Activated CD8-positive, alpha-beta memory T cell treated with anti-CD3 and anti-CD28 coated beads for 4 hours (primary cell): ENCODE results near the gene ARHGAP32.
"Not testable (repeated sequence)": the region's sequence is repeated elsewhere in the genome, so short reads cannot be mapped to it uniquely, and the experiment has no call there.

Experiments used
- DNase-seq, 2 donors: peaks; one replicate each; pipeline ENCODE4 v3.0.0-alpha.2; 2020; ENCODE audit warnings: low read depth in 2 of 2

ARHGAP32 gene

DNA sequence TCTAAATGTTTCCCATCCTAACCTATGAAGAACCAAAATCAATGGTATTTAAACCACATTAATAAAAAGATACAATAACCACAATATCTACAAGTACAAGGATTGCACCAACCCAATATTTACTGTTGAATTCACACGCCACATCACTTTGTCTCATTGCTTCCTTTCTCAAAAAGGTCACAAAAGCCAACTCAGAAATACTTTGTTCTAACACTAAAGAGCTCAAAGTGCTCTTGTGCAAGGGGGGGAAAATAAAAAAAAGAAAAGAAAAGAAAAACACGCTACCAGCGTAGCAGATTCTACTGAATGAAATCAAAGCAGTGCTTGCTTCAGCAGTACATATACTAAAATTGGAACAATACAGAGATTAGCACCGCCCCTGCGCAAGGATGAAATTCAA lies 10.5 kb upstream of the ARHGAP32 start:
- DNase-seq, result no peak

DNA sequence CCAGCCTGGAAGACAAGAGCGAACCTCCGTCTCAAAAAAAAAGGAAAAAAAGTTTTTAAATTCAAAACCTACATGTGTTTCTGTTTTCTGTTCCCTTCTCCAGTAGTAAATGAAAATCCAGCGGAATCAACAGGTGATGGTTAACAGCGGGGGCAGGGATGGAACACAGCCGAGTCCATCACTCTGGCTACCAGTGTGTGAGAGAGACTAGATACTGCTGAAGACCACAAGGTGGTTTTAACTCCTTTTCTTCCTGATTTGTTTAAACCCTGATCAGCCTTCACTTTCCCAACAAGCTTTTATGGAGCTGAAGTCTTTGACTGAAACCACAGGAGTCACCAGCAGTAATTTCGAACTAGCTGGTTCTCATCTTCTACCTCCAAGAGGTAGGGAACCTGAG lies 3.6 kb upstream of the ARHGAP32 start:
- no peak for DNase-seq

DNA sequence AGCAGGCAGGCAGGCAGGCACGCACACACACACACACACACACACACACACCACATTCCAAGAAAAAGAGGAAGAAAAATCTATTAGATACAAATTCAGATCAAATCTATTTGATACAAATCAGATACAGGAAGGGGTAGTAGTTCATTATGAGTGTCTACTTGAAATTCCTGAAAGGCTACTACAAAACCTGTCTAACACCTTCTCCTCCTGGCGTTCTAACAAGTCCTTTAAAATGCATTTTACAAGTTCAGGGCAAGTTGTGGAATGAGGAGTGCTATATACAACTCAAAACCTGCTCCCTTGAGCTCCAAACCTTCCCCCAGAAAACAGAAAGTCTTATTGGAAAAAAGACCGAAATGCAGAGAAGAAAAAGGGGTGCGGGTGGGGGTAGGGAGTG lies 476 bp downstream of the ARHGAP32 start:
- no peak for DNase-seq

DNA sequence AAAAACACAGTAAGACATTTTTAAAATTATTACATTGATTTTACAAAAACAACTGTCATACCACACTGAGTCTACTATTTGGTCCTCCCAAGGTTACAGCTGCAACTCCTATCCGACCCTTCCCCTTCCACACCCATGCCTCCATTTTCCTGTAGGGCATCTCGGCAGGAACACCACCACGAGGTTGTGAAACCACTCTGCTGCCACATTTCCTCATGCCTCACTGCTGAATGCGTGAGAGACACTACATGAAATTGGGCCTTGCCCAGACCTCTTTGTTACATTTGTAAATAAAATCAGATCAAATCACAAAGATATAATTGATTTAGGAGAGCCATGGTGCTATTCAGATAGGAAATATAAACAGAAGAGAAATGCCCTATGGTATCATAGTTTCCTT lies 2.0 kb downstream of the ARHGAP32 start:
- no peak for DNase-seq

DNA sequence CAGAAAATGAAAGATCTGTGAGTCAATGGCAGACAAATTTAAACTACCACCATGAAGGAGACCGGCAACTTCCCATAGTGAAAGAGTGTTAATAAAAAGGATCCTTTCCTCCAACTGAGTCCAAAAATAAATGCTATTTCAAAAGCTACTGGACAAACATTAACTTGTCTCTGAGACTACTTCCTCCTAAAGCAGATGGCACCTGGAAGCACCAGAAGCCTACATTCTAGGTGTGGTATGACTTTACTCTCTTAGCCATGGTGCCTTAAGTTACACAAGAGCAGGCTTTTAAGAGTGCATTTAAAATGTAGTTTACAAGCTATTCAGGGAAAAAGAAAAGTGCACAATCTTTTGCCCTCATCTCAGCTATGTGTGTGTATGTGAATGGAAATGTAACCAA lies 2.5 kb downstream of the ARHGAP32 start:
- no peak for DNase-seq

DNA sequence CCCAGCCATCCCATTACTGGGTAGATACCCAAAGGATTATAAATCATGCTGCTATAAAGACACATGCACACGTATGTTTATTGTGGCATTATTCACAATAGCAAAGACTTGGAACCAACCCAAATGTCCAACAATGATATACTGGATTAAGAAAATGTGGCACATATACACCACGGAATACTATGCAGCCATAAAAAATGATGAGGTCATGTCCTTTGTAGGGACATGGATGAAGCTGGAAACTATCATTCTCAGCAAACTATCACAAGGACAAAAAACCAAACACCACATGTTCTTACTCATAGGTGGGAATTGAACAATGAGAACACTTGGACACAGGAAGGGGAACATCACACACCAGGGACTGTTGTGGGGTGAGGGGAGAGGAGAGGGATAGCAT lies 7.0 kb downstream of the ARHGAP32 start:
- not testable (repeated sequence) for DNase-seq

DNA sequence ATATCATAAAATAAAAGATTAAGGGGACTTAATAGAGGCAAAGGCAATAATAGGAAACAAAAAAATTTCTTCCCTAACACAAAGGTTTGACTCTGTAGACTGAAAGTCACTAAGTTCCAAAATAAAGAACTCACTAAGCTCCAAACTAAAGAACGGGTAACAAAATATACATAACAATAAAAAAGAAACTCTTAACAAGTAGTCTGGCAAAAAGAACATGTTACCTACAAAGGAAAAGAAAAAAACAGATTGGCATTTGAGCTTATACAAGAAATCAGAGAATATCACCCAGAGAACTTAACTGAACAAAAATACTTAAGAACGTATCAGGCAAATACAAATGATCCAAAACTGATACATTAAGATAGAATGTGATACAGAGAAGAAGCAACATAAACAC lies 7.5 kb downstream of the ARHGAP32 start:
- no peak for DNase-seq

DNA sequence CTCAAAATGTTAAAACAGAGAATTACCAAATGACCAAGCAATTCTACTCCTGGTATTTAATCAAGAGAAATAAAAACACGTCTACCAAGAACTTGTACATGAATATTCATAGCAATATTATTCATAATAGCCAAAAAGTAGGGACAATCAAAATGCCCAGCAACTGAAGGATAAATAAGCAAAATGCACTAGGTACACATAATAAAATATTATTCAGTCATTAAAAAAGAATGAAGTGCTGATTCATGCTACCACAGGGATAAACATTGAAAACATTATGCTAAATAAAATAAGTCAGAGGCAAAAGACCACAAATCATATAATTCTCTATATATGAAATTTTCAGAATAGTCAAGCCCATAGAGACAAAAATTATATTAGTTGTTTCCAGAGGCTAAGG lies 24.8 kb downstream of the ARHGAP32 start:
- no peak for DNase-seq

DNA sequence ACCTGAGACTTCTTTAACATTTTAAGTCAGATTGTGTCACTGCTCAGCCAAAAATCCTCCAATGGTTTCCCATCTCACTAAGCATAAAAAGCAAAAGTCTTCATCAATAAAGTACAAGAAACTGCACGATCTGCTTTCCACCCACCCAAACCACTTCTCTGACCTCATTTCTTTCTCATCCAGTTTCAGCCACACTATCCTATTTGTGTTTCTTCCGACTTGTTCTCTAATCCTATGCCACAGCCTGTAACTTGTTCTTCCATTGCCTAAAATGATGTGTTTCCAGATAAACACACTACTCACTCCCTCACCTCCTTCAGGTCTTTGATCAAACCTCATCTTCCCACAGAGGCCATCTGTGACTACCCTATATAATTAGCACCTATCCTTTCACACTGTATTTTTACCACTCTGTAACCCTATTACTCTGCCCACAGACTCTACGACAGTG lies 28.4 kb downstream of the ARHGAP32 start:
- no peak for DNase-seq

DNA sequence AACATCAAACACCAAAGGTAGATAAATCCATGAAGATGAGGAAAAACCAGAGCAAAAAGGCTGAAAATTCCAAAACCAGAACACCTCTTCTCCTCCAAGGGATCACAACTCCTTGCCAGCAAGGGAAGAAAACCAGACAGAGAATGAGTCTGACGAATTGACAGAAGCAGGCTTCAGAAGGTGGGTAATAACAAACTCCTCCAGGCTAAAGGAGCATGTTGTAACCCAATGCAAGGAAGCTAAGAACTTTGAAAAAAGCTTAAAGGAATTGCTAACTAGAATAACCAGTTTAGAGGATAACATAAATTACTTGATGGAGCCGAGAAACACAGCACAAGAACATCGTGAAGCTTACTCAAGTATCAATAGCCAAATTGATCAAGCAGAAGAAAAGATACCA lies 35.0 kb downstream of the ARHGAP32 start:
- DNase-seq, result not testable (repeated sequence)

DNA sequence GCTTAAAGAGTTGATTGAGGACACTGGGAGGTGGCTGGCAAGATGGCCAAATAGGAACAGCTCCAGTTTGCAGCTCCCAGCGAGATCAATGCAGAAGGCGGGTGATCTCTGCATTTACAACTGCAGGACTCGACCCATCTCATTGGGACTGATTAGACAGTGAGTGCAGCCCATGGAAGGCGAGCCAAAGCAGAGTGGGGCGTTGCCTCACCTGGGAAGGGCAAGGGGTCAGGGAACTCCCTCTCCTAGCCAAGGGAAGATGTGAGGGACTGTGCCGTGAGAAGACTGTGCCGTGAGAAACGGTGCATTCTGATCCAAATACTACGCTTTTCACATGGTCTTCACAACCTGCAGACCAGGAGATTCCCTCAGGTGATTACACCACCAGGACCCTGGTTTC lies 36.4 kb downstream of the ARHGAP32 start:
- DNase-seq, result no peak

DNA sequence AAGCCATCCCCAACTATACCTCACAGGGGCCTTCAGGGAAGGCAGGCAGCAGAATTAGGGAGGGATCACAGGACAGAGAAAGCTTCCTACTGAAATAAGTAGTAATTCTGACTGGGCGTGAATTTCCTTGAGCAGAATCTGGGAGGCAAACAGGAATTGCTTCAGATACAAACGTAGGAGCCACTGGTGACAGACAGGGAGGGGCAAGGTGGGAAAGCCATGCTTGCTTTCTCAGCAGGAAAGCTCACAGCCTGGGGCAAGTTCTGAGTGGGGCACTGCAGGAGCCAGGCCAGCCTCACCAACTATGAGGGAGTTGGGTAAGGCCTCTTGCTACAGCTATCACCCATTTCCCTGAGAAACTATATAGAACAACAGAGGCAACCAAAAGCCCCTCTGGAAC lies 43.6 kb downstream of the ARHGAP32 start:
- DNase-seq, result no peak

DNA sequence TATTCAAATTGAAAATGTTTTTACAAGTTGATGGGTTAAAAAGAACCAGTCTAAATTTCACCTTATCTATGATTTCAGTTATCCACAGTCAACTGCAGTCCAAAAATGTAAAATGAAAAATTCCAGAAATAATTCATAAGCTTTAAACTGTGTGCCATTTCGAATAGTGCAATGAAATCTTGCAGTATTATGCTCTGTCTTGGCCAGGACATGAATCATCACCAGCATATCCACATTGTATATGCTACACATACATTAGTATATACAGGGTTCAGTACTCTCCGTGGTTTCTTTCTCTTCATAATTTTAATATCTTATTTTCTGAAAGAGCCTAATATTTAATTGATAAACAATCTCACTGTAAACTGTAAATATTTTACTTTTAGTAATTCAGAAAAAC lies 45.9 kb downstream of the ARHGAP32 start:
- no peak for DNase-seq

DNA sequence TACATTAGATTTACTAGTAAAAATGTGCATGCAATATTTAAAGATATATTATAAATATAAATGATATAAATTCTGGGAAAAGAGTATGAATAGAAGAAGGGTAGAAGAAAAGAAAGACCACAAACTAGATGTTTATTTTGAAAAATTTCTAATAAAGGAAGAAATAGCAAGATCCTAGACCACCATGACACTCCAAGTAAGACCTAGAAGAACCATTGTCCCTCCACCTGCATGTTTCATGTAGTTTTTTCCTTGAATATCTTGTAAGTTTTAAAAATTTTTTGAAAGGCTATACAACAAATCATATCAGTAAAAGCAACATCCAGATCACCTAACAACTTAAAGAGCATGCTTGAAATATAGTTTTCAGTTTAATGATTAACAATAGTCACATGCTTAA lies 46.8 kb downstream of the ARHGAP32 start:
- DNase-seq, result no peak

DNA sequence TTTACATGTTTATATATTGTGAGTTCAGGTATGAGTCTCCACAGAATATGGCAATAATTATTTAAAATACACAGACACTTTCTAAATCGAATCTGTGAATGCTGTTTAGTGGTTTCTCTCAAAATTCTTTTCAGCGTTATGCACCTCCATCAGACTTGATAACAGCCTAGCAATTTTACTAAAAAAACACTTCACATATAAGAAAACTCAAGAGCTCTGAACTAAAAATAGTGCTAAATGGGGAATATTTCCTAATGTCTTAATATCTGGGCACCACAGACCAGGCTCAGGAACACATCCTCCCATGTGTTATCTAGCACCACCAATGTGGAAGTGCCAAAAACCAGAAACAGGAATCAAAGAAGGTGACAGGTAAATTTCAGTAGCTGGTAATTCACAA lies 47.9 kb downstream of the ARHGAP32 start:
- DNase-seq, result no peak

DNA sequence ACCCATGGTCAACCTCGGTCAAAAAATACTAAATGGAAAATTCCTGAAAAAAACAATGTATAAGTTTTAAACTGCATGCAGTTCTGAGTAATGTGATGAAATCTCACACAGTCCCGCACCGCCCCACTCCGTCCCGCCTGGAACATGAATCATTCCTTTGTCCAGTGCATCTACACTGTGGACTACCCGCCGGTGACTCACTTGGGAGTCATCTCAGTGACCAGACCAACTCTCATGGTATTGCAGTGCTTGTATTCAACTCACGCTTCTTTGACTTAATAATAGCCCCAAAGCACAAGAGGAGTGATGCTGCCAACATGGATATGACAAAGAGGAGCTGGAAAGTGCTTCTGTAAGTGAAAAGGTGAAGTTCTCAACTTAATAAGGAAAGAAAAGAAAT lies 48.8 kb downstream of the ARHGAP32 start:
- no peak for DNase-seq

DNA sequence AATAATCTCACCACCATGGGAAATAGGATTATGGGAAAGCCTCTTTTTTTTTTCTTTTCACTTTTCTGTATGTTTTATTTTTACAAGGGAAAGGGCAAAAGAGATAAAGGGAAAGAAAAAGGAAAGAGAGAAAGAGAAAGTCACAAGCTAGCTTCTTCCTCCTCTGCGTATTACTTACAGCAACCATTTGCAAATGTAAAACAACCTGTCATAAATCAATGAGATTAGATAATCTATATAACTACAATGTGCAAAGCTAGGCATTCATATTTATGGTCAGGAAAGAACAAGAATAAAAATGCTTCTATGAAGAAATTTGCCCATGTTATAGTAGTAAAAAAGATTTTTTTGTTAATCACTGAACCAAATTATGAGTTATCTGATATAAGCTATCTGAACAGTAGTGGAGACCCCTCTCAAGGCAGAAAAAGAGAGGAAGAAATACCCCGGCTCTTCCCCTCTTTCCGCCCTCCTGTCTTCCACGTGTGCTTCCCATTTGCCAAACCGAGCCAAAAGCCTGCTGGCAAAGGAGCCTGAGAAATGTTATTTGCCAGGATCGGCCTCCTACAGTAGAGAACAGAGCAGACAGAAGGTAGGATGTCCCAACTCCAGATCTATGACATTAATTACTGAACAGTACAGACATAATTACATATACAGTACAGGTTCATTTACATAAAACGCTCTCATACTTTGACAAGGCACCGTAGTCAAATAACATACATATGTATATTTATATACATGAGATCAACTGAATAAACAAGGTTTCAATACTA lies 50.2 kb downstream of the ARHGAP32 start:
- DNase-seq, result no peak

DNA sequence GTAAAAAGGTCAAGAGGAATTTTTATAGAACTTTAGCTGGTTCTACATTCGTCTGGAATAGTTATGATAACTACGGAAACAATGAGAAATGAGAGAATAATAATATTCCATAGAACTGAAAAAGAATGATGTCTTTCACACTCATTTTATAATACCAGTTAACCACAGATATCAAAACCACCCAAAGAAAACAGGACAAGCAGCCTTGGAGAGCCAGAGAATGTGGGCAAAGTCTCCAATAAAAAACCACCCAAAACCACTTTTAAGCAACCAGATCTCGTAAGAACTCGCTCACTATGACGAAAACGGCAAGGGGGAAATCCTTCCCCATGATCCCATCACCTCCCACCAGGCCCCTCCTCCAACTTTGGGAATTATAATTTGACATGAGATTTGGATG lies 60.8 kb downstream of the ARHGAP32 start:
- DNase-seq, result no peak

DNA sequence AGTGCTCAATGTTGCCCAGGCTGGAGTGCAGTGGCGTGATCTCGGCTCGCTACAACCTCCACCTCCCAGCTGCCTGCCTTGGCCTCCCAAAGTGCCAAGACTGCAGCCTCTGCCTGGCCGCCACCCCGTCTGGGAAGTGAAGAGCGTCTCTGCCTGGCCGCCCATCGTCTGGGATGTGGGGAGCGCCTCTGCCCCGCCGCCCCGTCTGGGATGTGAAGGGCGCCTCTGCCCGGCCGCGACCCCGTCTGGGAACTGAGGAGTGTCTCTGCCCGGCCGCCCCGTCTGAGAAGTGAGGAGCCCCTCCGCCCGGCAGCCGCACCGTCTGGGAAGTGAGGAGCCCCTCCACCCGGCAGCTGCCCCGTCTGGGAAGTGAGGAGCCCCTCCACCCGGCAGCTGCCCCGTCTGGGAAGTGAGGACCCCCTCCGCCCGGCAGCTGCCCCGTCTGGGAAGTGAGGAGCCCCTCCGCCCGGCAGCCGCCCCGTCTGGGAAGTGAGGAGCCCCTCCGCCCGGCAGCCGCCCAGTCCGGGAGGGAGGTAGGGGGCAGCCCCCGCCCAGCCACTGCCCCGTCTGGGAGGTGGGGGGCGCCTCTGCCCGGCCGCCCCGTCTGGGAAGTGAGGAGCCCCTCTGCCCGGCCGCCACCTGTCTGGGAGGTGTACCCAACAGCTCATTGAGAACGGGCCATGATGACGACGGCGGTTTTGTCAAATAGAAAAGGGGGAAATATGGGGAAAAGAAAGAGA lies 63.1 kb downstream of the ARHGAP32 start:
- DNase-seq, result not testable (repeated sequence)

DNA sequence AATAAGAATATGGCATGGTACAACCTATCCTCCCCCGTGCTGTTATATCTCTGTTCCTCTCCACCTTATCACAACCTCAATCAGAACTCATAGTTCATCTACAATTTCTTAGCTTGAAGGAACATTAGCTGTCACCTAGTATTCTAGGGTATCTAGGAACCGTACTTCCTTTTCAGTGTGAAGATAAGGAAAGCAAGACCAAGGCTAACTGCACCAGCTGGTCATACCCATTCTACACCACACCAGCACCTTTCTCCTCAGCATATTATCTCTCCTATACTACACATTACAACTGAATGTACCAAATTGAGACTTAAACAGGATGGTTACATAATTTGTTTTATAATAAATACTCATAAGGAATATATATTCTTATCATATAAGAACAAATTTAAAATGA lies 73.1 kb downstream of the ARHGAP32 start:
- no peak for DNase-seq

DNA sequence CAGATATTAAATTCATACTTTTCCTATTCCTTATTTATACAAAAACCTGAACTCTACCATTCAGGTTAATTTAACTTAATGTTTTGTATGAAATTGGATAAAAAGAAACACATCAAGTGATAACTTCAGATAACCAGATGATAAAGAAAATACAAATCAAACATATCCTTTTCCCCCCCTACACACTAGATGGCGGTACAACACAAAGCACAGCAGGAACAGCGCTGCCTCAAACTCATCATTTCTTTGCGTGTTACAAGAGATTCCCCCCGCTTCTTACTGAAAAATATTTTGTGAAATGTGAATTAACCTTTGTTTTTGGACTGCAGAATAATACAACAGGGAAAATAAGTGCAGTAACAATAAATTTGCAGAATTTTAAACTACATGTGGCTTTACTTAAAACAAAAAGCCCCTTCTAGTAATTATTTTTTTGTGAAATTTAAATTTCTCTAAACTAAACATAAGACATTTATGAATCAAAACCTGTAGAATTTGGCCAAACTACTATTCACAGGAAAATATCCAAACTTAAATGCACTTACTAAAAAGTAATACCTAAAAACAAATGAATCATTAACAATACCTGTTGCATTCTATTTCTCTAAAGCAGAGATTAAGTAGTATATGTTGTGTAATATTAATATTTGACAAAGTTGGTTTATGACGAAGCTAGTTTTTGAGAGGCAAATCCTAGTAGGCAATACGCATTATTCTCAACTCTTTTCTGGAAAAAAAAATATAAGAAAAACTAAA lies 74.4 kb downstream of the ARHGAP32 start:
- DNase-seq, result peak; percentile 4 to 9
